Gastrocnemius medialis (tissue), 4 donors: ENCODE results near the gene SEC16A. TPM values are rescaled to one million over a fixed set of nuclear protein-coding genes. Genes with fewer than 3 reads are reported as not detected.

Experiments
- ATAC-seq, 2 donors: fragments of 150-250 bp; one replicate each; pipeline ENCODE4 v1.9.1; 2016
- DNase-seq, 2 donors: peaks; one replicate each; pipeline ENCODE4 v3.0.0-alpha.2; 2019
- H3K27ac ChIP-seq, 4 donors: fragments of 200-600 bp; sonication (generic); 1 replicate in 1 of 4; 2 replicates in 3 of 4; pipeline ENCODE4 v1.5.1; 2016 to 2018; ENCODE audit warnings: mild to moderate bottlenecking in 2 of 4, moderate library complexity in 1 of 4
- H3K27me3 ChIP-seq, 3 donors: fragments of 200-600 bp; sonication (generic) in 2 of 3; 1 replicate in 1 of 3; 2 replicates in 2 of 3; pipeline versions ENCODE4 v1.5.1 to v1.6.0; 2016 to 2019; ENCODE audit warnings: mild to moderate bottlenecking in 1 of 3, moderate library complexity in 1 of 3
- H3K36me3 ChIP-seq, 2 donors: fragments of 200-600 bp; sonication (generic) in 1 of 2; one replicate each; pipeline ENCODE4 v1.5.1; 2017 to 2018
- H3K4me1 ChIP-seq, 2 donors: fragments of 200-600 bp; sonication (generic) in 1 of 2; one replicate each; pipeline ENCODE4 v1.5.1; 2016 to 2017; ENCODE audit warnings: mild to moderate bottlenecking in 2 of 2
- H3K4me3 ChIP-seq, 4 donors: fragments of 200-600 bp; sonication (generic) in 3 of 4; 1 replicate in 1 of 4; 2 replicates in 3 of 4; pipeline ENCODE4 v1.5.1; 2016 to 2019; ENCODE audit warnings: mild to moderate bottlenecking in 2 of 4
- H3K9me3 ChIP-seq, 3 donors: fragments of 200-600 bp; sonication (generic) in 2 of 3; 1 replicate in 1 of 3; 2 replicates in 2 of 3; pipeline ENCODE4 v1.5.1; 2016 to 2019
- POLR2A ChIP-seq, 2 donors: fragments of 450-650 bp; IDR thresholded peaks; one replicate each; pipeline ENCODE4 v1.6.1; 2017; ENCODE audit warnings: antibody characterized with exemption in 2 of 2, mild to moderate bottlenecking in 2 of 2, moderate library complexity in 2 of 2
- in situ Hi-C, 4 donors: fragments of 200-750 bp; cut with MboI; loops; one replicate each; pipeline versions ENCODE4 v1.15.0 to v1.8.0; 2017; ENCODE audit warnings: low sequenced_read_pairs in 4 of 4
- intact Hi-C: fragments of 100-400 bp; cut with DNase I; formaldehyde crosslinking; loops from one replicate; pipeline ENCODE4 v1.15.1; 2023; ENCODE audit warnings: low total_unique reads
- total RNA-seq, 4 donors: library from RNA; depleted of rRNA; stranded (reverse); fragments of >200 nt; gene quantifications; one replicate each; pipeline versions ENCODE4 v1.1.0 to v1.2.3, GENCODE V29; 2016
- TF ChIP-seq, protein P1 (sequence below), 5 experiments: fragments of 450-650 bp in 3 of 5; fragments of 200-600 bp in 2 of 5; sonication (generic) in 2 of 5; IDR thresholded peaks in 4 of 5; conservative IDR thresholded peaks in 1 of 5; 1 replicate in 4 of 5; 2 replicates in 1 of 5; pipeline ENCODE4 v1.5.1; 2016 to 2019; ENCODE audit warnings: antibody characterized with exemption in 5 of 5, mild to moderate bottlenecking in 3 of 5, moderate library complexity in 3 of 5

The SEC16A gene
- total RNA-seq, 4 donors from 2014 or later, result 23.9 to 50.4 (median 46.6) TPM

DNA sequence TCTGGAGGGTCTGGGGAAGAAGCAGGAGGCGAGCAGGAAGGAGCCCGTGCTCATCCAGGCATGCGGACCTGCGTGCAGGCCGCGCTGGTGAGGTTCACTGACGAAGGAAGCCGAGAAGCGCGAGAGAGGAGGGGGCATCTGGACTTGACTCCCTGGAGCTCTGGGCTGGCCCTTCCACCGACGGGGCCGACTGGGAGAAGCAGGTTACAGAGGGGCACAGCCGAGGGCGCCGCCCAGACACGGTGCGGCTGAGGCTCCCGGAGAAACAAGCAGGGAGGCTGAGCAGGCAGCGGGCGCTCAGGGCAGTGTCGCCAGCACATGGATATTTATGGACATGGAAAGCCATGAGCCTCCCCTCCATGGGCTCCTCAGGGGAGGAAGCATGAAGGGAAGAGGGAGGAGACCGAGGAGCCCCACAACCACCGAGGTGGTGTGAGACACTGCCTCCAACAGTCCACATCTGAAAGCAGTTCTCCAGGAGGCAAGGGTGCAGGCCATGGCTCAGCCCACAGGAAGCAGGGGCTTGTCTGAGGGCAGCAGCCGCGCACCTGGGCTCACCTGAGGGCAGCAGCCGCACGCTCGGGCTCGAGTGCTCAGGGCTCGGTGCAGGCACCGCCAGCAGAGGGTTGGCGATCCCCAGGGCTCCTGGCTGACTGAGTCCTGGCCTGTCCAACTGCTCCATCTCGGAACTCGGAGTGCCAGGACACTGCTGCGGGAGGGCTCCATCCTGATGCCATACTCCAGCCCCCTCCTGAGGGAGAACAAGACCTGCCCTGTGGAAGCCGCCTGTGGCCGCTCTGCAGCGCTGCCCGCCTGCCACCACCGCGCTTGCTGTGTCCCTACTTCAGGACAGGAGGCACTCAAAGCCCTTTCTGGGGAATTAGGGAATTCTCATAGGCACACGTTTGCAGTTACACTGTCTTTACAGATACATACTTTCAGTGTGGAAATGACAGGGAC is 27.5 kb downstream of the SEC16A start:
- DNase-seq (no peak), ATAC-seq (no peak)
- in situ Hi-C loops (no loop called here), intact Hi-C loops (no loop called here)
- Histone ChIP-seq H3K4me1 (no peaks in the 10 kb centered on the region), H3K36me3 (peaks cover 2 to 86% of the 10 kb centered on the region in 2 donors), H3K4me3 (no peak overlapping the region), H3K9me3 (no peaks in the 10 kb centered on the region), H3K27me3 (no peaks in the 10 kb centered on the region), H3K27ac (no peak overlapping the region)
- TF ChIP-seq, protein P1, sequence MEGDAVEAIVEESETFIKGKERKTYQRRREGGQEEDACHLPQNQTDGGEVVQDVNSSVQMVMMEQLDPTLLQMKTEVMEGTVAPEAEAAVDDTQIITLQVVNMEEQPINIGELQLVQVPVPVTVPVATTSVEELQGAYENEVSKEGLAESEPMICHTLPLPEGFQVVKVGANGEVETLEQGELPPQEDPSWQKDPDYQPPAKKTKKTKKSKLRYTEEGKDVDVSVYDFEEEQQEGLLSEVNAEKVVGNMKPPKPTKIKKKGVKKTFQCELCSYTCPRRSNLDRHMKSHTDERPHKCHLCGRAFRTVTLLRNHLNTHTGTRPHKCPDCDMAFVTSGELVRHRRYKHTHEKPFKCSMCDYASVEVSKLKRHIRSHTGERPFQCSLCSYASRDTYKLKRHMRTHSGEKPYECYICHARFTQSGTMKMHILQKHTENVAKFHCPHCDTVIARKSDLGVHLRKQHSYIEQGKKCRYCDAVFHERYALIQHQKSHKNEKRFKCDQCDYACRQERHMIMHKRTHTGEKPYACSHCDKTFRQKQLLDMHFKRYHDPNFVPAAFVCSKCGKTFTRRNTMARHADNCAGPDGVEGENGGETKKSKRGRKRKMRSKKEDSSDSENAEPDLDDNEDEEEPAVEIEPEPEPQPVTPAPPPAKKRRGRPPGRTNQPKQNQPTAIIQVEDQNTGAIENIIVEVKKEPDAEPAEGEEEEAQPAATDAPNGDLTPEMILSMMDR (IDR thresholded peaks at IDR 0.05 in 4 of 5, conservative IDR thresholded peaks at IDR 0.05 in 1 of 5), result no peak
- no peak for TF ChIP-seq POLR2A (IDR thresholded peaks at IDR 0.05)

GRCh38 chr9:136454026-136454796 is 28.6 kb downstream of the SEC16A start:
- DNase-seq, result no peak
- Histone ChIP-seq H3K27me3 (no peaks in the 10 kb centered on the region), H3K9me3 (no peaks in the 10 kb centered on the region), H3K4me3 (no peak overlapping the region), H3K27ac (no peak overlapping the region), H3K4me1 (no peaks in the 10 kb centered on the region), H3K36me3 (peaks cover 0 to 84% of the 10 kb centered on the region in 2 donors)
- intact Hi-C loops, result loop anchor here (1.0 kb wide), 1 partner anchor 9 kb away; no protein-coding TSS in a partner anchor
- no peak for ATAC-seq
- in situ Hi-C loops, result no loop called here
- TF ChIP-seq, protein P1 (IDR thresholded peaks at IDR 0.05 in 4 of 5, conservative IDR thresholded peaks at IDR 0.05 in 1 of 5), result no peak
- TF ChIP-seq POLR2A (IDR thresholded peaks at IDR 0.05), result no peak

- Histone ChIP-seq H3K4me3 (no peak overlapping the region), H3K27ac (no peak overlapping the region), H3K36me3 (peaks cover 0 to 84% of the 10 kb centered on the region in 2 donors), H3K27me3 (no peaks in the 10 kb centered on the region), H3K4me1 (no peaks in the 10 kb centered on the region), H3K9me3 (no peaks in the 10 kb centered on the region)
- intact Hi-C loops, result no loop called here
- no peak for DNase-seq
- in situ Hi-C loops, result no loop called here
- TF ChIP-seq, protein P1 (IDR thresholded peaks at IDR 0.05 in 4 of 5, conservative IDR thresholded peaks at IDR 0.05 in 1 of 5), result no peak
- ATAC-seq, result no peak
These were observed 29.5 kb downstream of the SEC16A start for GRCh38 chr9:136453326-136453725.

GRCh38 chr9:136451221-136451877 is 31.5 kb downstream of the SEC16A start:
- ATAC-seq (no peak), DNase-seq (no peak)
- H3K4me1 ChIP-seq, result no peaks in the 10 kb centered on the region
- H3K36me3 ChIP-seq, result peaks cover 0 to 84% of the 10 kb centered on the region in 2 donors
- intact Hi-C loops, result no loop called here
- H3K4me3 ChIP-seq, result no peak overlapping the region
- no peaks in the 10 kb centered on the region for H3K9me3 ChIP-seq
- no peaks in the 10 kb centered on the region for H3K27me3 ChIP-seq
- TF ChIP-seq POLR2A (IDR thresholded peaks at IDR 0.05), result no peak
- TF ChIP-seq, protein P1 (IDR thresholded peaks at IDR 0.05 in 4 of 5, conservative IDR thresholded peaks at IDR 0.05 in 1 of 5), result no peak
- in situ Hi-C loops, result no loop called here
- H3K27ac ChIP-seq, result no peak overlapping the region
